ENCODE measurements around the gene TEX36.
"Not testable (repeated sequence)": the region's sequence is repeated elsewhere in the genome, so short reads cannot be mapped to it uniquely, and the experiment has no call there.

Gene TEX36

GRCh38 chr10:125634606-125635005, 48.4 kb downstream of the TEX36 start:
- no peak for DNase-seq (ENCODE audit: low read depth, low spot score)

DNA sequence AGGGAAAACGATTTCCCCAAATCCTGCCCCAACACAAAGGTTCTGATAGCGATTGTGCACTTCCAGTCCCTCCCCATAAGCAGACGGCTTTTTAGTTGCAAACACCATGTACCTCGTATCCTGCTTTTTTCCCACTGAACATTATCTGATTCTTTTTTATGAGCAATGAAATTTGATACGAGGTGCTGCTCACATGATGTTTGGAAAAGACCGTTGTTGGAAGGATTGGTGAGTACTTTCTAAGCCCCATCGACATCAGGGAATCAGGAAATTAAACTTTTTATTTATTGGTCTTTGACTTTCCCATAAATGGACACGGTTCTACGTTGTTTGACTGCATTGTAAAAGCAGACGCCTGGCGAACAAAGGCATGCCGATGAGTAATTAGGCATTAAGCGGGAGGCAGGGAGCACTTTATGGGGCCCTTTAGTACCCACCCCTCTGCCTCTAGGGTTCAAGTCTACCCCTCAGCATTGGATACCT, 49.4 kb downstream of the TEX36 start:
- DNase-seq (ENCODE audit: low read depth, low spot score), result peak; percentile 43

GRCh38 chr10:125631806-125632205, 51.2 kb downstream of the TEX36 start:
- DNase-seq (ENCODE audit: low read depth, low spot score), result no peak

DNA sequence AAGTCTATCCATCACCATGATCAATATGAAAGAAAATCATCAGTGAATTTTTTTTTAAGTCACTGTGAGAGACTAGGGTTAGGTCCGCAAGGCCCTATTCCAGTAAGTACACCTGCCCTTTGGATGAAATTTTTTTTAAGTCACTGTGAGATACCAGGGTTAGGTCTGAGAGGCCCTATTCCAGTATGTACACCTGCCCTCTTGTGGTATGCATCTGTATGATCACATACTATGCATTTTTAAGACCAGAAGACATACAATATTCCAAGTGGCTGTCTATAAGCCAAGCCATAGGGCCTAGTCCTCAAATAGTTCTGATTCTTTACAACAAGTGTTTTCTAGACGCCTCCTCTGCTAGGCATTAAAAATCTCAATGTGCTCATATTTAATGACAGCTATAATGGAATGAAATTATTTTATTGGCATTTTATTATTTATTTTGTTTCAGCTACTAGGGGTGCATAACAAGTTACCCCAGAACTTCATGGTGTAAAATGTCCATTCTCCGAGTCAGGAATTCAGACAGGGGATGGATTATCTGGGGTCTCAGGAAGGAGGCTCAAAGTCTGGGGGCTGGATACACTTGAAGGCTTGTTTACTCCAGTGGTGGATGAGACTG, 53.1 kb downstream of the TEX36 start:
- peak; percentile 27 for DNase-seq (ENCODE audit: low read depth, low spot score)

- DNase-seq (ENCODE audit: low read depth, low spot score), result no peak
These were observed 54.6 kb downstream of the TEX36 start for GRCh38 chr10:125628104-125629049.

- no peak for DNase-seq (ENCODE audit: low read depth, low spot score)
These were observed 55.3 kb downstream of the TEX36 start for GRCh38 chr10:125627646-125628045.

GRCh38 chr10:125626671-125627070, 56.3 kb downstream of the TEX36 start:
- no peak for DNase-seq (ENCODE audit: low read depth, low spot score)

- DNase-seq (ENCODE audit: low read depth, low spot score), result no peak
These were observed 57.4 kb downstream of the TEX36 start for GRCh38 chr10:125625586-125625985.

GRCh38 chr10:125624800-125625199, 58.2 kb downstream of the TEX36 start:
- DNase-seq (ENCODE audit: low read depth, low spot score), result no peak

DNA sequence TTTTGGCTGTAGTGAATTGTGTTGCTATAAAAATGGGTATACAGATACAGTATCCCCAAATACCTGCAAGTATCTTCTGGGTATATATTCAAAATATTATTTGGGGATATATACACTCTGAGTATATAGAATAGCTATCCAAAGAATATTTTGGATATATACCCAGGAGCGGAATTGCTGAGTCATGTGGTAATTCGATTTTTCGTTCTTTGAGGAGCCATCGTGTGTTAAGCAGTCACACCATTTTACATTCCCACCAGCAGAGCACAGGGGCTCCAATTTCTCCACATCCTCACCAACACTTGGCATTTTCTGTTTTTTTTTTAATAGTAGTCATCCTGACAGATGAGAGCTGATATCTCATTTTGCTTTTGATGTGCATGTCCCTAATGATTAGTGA, 61.9 kb downstream of the TEX36 start:
- no peak for DNase-seq (ENCODE audit: low read depth, low spot score)

DNA sequence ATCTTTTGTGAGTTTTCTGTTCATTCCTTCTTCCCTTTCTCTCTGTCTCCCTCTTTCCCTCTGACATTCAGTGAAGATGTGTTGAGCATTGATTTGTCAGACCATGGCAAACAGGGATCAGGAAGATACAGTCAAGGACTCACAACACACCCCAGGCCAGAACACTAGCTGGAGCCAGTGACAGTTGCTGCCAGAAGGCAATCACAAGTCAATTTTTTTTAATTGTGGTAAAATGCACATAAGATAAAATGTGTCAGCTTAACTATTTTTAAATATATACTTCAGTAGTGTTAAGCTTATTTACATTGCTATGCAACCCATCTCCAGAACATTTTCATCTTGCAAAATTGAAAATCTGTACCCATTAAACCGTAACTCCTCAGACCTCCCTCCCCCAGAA, 62.6 kb downstream of the TEX36 start:
- no peak for DNase-seq (ENCODE audit: low read depth, low spot score)

DNA sequence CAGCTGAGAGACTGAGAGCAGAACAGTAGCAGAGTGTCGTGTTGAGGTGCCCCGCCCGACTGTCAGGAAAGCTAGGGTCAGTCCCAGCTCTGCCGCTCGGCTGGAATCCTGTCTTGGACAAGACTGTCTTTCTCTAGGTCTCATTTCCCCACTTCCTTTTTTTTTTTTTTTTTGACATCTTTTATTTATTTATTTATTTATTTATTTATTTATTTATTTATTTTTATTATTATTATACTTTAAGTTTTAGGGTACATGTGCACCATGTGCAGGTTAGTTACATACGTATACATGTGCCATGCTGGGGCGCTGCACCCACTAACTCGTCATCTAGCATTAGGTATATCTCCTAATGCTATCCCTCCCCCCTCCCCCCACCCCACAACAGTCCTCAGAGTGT, 69.9 kb downstream of the TEX36 start:
- DNase-seq (ENCODE audit: low read depth, low spot score), result not testable (repeated sequence)

- DNase-seq (ENCODE audit: low read depth, low spot score), result no peak
These were observed 71.2 kb downstream of the TEX36 start for GRCh38 chr10:125611756-125612155.

DNA sequence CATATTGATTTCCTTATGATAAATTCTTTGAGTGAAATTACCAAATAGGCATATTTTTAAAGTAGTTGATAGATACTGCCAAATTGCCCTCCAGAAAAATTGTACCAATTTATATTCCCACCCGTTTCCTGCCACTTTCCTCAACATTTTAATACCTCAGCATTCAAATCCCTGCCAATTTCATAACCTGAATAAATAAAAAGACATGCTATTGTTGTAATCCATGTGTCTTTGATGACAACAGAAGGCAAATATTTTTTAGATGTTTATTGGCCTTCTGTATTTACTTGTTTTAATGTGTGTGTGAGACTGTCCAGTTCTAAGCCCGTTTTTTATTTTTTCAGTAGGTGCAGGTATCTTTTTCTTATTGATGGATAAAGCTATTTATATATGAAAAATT, 71.7 kb downstream of the TEX36 start:
- no peak for DNase-seq (ENCODE audit: low read depth, low spot score)

GRCh38 chr10:125609859-125610258, 73.1 kb downstream of the TEX36 start:
- no peak for DNase-seq (ENCODE audit: low read depth, low spot score)

DNA sequence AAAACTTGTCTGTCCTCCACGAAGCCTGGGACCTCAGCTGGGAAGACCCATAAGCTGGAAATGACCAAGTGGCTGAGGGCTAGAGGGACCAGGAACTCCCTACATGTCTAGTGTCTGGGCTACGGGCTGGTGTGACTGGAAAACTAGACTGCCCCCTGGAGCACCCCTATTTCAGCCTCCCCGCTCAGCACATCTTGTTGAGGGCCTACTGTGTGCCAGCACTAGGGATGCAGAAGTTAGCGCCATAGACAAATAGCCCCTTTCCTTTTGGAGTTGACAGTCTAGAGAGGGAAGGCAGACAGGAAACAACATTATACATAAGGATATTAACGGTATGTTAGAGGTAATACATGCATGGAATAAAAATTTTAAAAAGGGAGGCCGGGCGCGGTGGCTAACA, 74.5 kb downstream of the TEX36 start:
- no peak for DNase-seq (ENCODE audit: low read depth, low spot score)

GRCh38 chr10:125607689-125608290, 75.2 kb downstream of the TEX36 start:
- DNase-seq (ENCODE audit: low read depth, low spot score), result no peak

DNA sequence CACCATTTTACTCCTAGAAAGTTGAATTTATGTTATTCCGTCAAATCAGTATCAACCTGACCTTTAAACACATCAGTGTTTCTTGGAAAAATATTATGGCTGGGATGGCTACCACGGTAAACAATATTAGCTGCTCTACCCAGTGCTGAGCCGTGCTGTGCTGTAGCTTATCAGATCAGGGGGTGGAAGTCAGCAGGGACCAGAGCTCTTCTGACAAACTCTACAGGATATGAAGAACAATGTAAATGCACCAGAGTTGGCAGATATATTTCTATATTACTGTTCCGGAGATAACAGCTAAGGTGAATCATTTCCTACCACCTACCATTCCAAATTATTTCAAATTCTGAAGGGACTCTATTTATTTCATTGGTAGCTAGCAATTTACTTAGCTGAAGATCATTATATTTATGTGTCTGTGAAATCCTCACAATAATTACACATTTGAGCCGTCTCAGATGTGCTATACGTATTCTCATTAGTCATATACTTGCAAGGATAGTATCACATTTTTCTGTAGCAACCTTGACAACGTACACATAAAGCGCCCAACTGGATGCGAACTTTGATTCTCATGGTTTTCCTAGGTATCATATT, 76.5 kb downstream of the TEX36 start:
- DNase-seq (ENCODE audit: low read depth, low spot score), result no peak

Data from astrocyte of the hippocampus (primary cell).